K562 (cell line): Measurements from ENCODE around the gene PELI2. TPM values are rescaled to one million over a fixed set of nuclear protein-coding genes. Genes with fewer than 3 reads are reported as not detected.
A peak's percentile ranks its signal among the peaks of the same experiment; 100 is the strongest.

ENCODE experiments used
- CXXC5 ChIP-seq: fragments of 250-450 bp; sonication (Bioruptor Pico); IDR thresholded peaks from 2 replicates; pipeline ENCODE4 v1.8.0; 2022; ENCODE audit warnings: inconsistent platforms, mild to moderate bottlenecking, moderate library complexity
- ELF2 ChIP-seq: fragments of 250-450 bp; sonication (Bioruptor Pico); IDR thresholded peaks from 2 replicates; pipeline ENCODE4 v1.5.0; 2021; ENCODE audit warnings: mild to moderate bottlenecking
- GABPA ChIP-seq: fragments of 200-800 bp; sonication (Bioruptor generic); conservative IDR thresholded peaks from 2 replicates; pipeline ENCODE4 v1.6.1; 2016; ENCODE audit warnings: low read depth, missing genetic modification characterization, missing compliant biosample characterization
- HINFP ChIP-seq: fragments of 450-650 bp; conservative IDR thresholded peaks from 2 replicates; pipeline ENCODE4 v1.6.1; 2016; ENCODE audit warnings: missing genetic modification characterization, low read depth, mild to moderate bottlenecking, control low read depth, missing compliant biosample characterization
- L3MBTL2 ChIP-seq: fragments of 450-650 bp; IDR thresholded peaks from 2 replicates; pipeline ENCODE4 v1.6.1; 2016; ENCODE audit warnings: mild to moderate bottlenecking, moderate library complexity
- MCM7 ChIP-seq, 2 experiments: fragments of 450-650 bp; IDR thresholded peaks; 2 replicates each; pipeline ENCODE4 v1.6.1; 2016 to 2018
- MYC ChIP-seq, 2 experiments: fragments of 250-450 bp in 1 of 2; sonication (Bioruptor Pico) in 1 of 2; IDR thresholded peaks; 2 replicates each; pipeline versions ENCODE4 v1.5.1 to v1.6.1; 2012 to 2021; ENCODE audit warnings: low read depth in 2 of 2, borderline replicate concordance in 1 of 2, improper control_type of control experiment in 1 of 2, low read length in 1 of 2, mild to moderate bottlenecking in 1 of 2, moderate library complexity in 1 of 2
- NBN ChIP-seq: fragments of 450-650 bp; IDR thresholded peaks from 2 replicates; pipeline ENCODE4 v1.6.1; 2016; ENCODE audit warnings: low read depth, mild to moderate bottlenecking
- RFX5 ChIP-seq: IDR thresholded peaks from 2 replicates; pipeline ENCODE4 v1.6.1; 2011; ENCODE audit warnings: low read depth, mild to moderate bottlenecking, improper control_type of control experiment, low read length
- ZNF232 ChIP-seq: sonication (generic); formaldehyde crosslinking; IDR thresholded peaks from 2 replicates; pipeline ENCODE4 v1.8.0; 2022; ENCODE audit warnings: mild to moderate bottlenecking, missing genetic modification reagents
- ZNF436 ChIP-seq: fragments of 250-450, 450-650 bp; sonication (Bioruptor Pico); formaldehyde crosslinking; IDR thresholded peaks from 2 replicates; pipeline ENCODE4 v1.7.0; 2020; ENCODE audit warnings: mild to moderate bottlenecking
- ZNF512 ChIP-seq: IDR thresholded peaks from 2 replicates; pipeline ENCODE4 v1.6.1; 2016; ENCODE audit warnings: missing genetic modification characterization, missing compliant biosample characterization
- polyA plus RNA-seq, 8 experiments: library from polyadenylated mRNA; depleted of rRNA in 4 of 8; stranded (reverse) in 5 of 8; unstranded in 3 of 8; fragments of >200 nt; fragmentation: Nextera tagmentation in 2 of 8; fragmentation: Illumina TruSeq in 1 of 8; extraction: Ambion mirVana in 2 of 8; extraction: Trizol in 1 of 8; gene quantifications; 2 replicates each; pipeline versions ENCODE4 v1.2.1 to v1.2.3, GENCODE V29; 2011 to 2014; ENCODE audit warnings: inconsistent platforms in 1 of 8, missing spikeins in 1 of 8
- total RNA-seq, 7 experiments: library from RNA; depleted of rRNA in 6 of 7; stranded (reverse); fragments of >200 nt in 6 of 7; fragmentation: Illumina TruSeq in 2 of 7; extraction: Trizol in 2 of 7; gene quantifications; 2 replicates each; pipeline versions ENCODE4 v1.2.1 to v1.2.3, GENCODE V29; 2011 to 2021; ENCODE audit warnings: low replicate concordance in 1 of 7

PELI2 gene
- total and polyA plus RNA-seq, 9 of the 15 experiments (the other 6 are each of a cell fraction or from before 2014, with no cell fraction given): 0.20 to 1.5 (median 0.44) TPM

- no peak for TF ChIP-seq MYC (IDR thresholded peaks at IDR 0.05; ENCODE audit: low read depth, low read length)
- TF ChIP-seq MYC (CRISPR knock-in tag; IDR thresholded peaks at IDR 0.05; ENCODE audit: borderline replicate concordance, low read depth): no peak
- TF ChIP-seq RFX5: no peak
- TF ChIP-seq MCM7 (IDR thresholded peaks at IDR 0.05): no peak
- TF ChIP-seq ZNF436 (CRISPR knock-in tag): no peak
- TF ChIP-seq ELF2 (CRISPR knock-in tag): no peak
- TF ChIP-seq HINFP: no peak
- no peak for TF ChIP-seq ZNF232
- 0 out of 2 replicates have a peak, but pooled peaks have one; percentile 21 for TF ChIP-seq CXXC5 (CRISPR knock-in tag)
- TF ChIP-seq ZNF512 (tag): peak; percentile 37; the same call in 1 of the 2 replicates
- no peak for TF ChIP-seq NBN
- TF ChIP-seq GABPA (tag): 0 out of 2 replicates have a peak, but pooled peaks have one; percentile 14
- peak; percentile 56 for TF ChIP-seq L3MBTL2
Measured at GRCh38 chr14:56221382-56222128, 103.3 kb downstream of the PELI2 start (continued).
